Measurements from ENCODE around the gene CISTR.

DNA sequence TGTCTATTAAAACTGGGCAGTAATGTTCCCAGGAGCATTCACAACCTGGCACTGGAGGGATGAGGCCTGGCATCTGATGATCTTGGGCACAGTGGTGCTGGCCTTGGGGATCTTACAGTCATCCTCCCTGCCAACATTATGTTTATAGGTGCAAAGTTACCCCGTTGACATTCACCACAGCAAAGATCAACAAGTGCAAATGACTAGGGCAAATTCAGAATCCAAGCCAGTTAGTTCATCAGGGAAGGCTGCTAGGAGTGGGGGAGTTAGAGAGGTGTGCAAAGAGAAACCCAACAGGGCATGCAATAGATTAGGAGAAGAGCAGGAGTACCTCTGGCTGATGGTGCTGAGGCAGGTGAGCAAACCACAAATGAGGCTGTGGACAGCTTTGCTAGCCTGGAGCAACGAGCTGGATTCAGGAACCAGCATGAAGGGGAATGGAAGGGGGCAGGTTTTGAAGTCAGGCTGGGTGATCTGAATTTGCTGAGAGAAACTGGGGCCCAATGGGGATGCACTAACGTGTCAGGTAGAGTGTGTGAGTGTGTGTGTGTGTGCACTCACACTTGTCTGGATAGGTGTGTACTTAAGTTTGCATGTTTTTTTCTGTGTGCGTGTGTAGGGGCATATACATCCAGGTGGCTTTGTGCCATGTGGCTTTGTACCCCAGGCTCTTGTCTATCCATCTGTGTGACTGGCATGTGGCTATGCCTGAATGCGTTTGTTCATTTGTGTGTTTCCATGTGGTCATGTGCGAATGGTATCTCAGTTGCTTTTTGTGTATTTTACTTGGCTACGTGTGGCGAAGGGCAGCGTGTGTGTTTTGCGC, 1.6 kb downstream of the CISTR start:
- TF ChIP-seq, protein P1, sequence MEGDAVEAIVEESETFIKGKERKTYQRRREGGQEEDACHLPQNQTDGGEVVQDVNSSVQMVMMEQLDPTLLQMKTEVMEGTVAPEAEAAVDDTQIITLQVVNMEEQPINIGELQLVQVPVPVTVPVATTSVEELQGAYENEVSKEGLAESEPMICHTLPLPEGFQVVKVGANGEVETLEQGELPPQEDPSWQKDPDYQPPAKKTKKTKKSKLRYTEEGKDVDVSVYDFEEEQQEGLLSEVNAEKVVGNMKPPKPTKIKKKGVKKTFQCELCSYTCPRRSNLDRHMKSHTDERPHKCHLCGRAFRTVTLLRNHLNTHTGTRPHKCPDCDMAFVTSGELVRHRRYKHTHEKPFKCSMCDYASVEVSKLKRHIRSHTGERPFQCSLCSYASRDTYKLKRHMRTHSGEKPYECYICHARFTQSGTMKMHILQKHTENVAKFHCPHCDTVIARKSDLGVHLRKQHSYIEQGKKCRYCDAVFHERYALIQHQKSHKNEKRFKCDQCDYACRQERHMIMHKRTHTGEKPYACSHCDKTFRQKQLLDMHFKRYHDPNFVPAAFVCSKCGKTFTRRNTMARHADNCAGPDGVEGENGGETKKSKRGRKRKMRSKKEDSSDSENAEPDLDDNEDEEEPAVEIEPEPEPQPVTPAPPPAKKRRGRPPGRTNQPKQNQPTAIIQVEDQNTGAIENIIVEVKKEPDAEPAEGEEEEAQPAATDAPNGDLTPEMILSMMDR (IDR thresholded peaks at IDR 0.05; ENCODE audit: low read depth, low read length, poor library complexity, severe bottlenecking): no peak
- TF ChIP-seq EZH2phosphoT487 (IDR thresholded peaks at IDR 0.05; ENCODE audit: borderline replicate concordance, low read length): no peak

All from DOHH2 (cell line).